ENCODE measurements around the gene SLC37A4. TPM values are rescaled to one million over a fixed set of nuclear protein-coding genes. Genes with fewer than 3 reads are reported as not detected.

Gene SLC37A4
- total and polyA plus RNA-seq, 2 of the 13 experiments (the other 11 are each of a cell fraction or from before 2014, with no cell fraction given): 43.0 to 56.1 TPM

DNA sequence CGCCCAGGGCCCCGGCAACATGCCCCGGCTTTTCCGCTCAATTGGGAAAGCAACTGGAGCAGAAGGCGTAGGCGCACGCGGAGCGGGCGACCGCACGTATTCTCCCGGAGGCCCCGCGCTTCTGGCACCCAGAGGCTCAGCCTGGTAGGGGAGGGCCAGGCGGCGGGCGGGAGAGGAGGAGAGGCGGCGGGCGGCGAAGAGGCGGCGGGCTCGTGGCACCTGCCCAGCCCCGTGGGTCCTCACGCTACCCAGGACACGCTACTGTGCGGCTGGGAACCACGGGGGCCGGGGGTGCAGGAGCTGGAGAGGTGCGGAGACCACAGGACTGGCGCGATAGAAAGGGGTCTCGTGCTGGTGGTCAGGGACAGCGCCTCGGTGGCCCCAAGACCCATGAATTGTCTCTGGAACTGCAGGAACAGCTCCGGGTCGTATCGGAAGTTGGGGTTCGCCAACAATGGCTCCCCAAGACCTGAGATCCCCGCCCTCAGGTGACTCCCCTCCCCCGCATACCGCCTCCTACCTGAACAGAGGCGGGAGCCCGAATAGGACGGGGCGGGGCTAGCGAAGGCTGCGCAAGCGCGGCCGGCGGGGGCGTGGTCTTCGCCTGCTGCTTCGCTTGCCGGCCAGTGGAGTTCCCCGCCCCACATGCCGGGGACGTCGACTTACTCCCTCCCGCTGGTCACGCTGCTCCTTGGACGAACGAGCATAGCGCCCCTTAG, at the start of gene SLC37A4 (continued):
- no peak for TF ChIP-seq FOXJ3 (CRISPR knock-in tag; IDR thresholded peaks at IDR 0.05; ENCODE audit: borderline replicate concordance)
- TF ChIP-seq ZNF879 (CRISPR knock-in tag; IDR thresholded peaks at IDR 0.05): no peak
- no peak; the same call in 1 of the 2 replicates for TF ChIP-seq TEAD2 (CRISPR knock-in tag; IDR thresholded peaks at IDR 0.05)
- no peak; the same call in 1 of the 2 replicates for TF ChIP-seq ESRRA (CRISPR knock-in tag; IDR thresholded peaks at IDR 0.05; ENCODE audit: low read depth)
- TF ChIP-seq ZNF350 (CRISPR knock-in tag; IDR thresholded peaks at IDR 0.05; ENCODE audit: borderline replicate concordance, low read depth): peak; percentile 54
- TF ChIP-seq, protein P1, sequence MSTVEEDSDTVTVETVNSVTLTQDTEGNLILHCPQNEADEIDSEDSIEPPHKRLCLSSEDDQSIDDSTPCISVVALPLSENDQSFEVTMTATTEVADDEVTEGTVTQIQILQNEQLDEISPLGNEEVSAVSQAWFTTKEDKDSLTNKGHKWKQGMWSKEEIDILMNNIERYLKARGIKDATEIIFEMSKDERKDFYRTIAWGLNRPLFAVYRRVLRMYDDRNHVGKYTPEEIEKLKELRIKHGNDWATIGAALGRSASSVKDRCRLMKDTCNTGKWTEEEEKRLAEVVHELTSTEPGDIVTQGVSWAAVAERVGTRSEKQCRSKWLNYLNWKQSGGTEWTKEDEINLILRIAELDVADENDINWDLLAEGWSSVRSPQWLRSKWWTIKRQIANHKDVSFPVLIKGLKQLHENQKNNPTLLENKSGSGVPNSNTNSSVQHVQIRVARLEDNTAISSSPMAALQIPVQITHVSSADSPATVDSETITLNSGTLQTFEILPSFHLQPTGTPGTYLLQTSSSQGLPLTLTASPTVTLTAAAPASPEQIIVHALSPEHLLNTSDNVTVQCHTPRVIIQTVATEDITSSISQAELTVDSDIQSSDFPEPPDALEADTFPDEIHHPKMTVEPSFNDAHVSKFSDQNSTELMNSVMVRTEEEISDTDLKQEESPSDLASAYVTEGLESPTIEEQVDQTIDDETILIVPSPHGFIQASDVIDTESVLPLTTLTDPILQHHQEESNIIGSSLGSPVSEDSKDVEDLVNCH (CRISPR knock-in tag; IDR thresholded peaks at IDR 0.05): no peak; the same call in 1 of the 2 replicates
- peak; percentile 9; the same call in 1 of the 2 replicates for TF ChIP-seq ZSCAN30 (CRISPR knock-in tag; IDR thresholded peaks at IDR 0.05)
- TF ChIP-seq PRMT3 (CRISPR knock-in tag; IDR thresholded peaks at IDR 0.05; ENCODE audit: borderline replicate concordance, low read depth): no peak; the same call in 1 of the 2 replicates
- TF ChIP-seq ZNF335 (CRISPR knock-in tag; IDR thresholded peaks at IDR 0.05): no peak
- no peak for TF ChIP-seq ZNF720 (CRISPR knock-in tag; IDR thresholded peaks at IDR 0.05)
- peak; percentile 26; the same call in 1 of the 2 replicates for TF ChIP-seq ZNF263 (CRISPR knock-in tag; IDR thresholded peaks at IDR 0.05)
- TF ChIP-seq RNF2 (conservative IDR thresholded peaks at IDR 0.05; ENCODE audit: low read depth): peak; percentile 83
- TF ChIP-seq MAX (IDR thresholded peaks at IDR 0.05): peak; percentile 99
- no peak for TF ChIP-seq TBX3 (IDR thresholded peaks at IDR 0.05; ENCODE audit: borderline replicate concordance)
- TF ChIP-seq, protein P2, sequence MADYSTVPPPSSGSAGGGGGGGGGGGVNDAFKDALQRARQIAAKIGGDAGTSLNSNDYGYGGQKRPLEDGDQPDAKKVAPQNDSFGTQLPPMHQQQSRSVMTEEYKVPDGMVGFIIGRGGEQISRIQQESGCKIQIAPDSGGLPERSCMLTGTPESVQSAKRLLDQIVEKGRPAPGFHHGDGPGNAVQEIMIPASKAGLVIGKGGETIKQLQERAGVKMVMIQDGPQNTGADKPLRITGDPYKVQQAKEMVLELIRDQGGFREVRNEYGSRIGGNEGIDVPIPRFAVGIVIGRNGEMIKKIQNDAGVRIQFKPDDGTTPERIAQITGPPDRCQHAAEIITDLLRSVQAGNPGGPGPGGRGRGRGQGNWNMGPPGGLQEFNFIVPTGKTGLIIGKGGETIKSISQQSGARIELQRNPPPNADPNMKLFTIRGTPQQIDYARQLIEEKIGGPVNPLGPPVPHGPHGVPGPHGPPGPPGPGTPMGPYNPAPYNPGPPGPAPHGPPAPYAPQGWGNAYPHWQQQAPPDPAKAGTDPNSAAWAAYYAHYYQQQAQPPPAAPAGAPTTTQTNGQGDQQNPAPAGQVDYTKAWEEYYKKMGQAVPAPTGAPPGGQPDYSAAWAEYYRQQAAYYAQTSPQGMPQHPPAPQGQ (CRISPR knock-in tag; IDR thresholded peaks at IDR 0.05; ENCODE audit: borderline replicate concordance): no peak
- peak; percentile 62; the same call in 1 of the 2 replicates for TF ChIP-seq SATB2 (CRISPR knock-in tag; IDR thresholded peaks at IDR 0.05)
- TF ChIP-seq ZBTB43 (CRISPR knock-in tag; conservative IDR thresholded peaks at IDR 0.05): peak; percentile 73; the same call in 1 of the 2 replicates
- TF ChIP-seq CREBL2 (CRISPR knock-in tag; IDR thresholded peaks at IDR 0.05; ENCODE audit: borderline replicate concordance): no peak; the same call in 1 of the 2 replicates
- TF ChIP-seq ZMAT3 (CRISPR knock-in tag; conservative IDR thresholded peaks at IDR 0.05): no peak; the same call in 1 of the 2 replicates
- peak; percentile 78; the same call in 1 of the 2 replicates for TF ChIP-seq TGIF2 (CRISPR knock-in tag; IDR thresholded peaks at IDR 0.05)
- no peak for TF ChIP-seq SP1 (IDR thresholded peaks at IDR 0.05)
- TF ChIP-seq SP1 (CRISPR knock-in tag; IDR thresholded peaks at IDR 0.05): peak; percentile 89
- no peak for TF ChIP-seq SMARCC2 (IDR thresholded peaks at IDR 0.05)
- TF ChIP-seq GATAD1 (CRISPR knock-in tag; IDR thresholded peaks at IDR 0.05): peak; percentile 76
- TF ChIP-seq ZNF34 (CRISPR knock-in tag; IDR thresholded peaks at IDR 0.05; ENCODE audit: borderline replicate concordance): no peak
- peak; percentile 57 for TF ChIP-seq ELF1 (CRISPR knock-in tag; IDR thresholded peaks at IDR 0.05)

All from HepG2 (cell line).